Stimulated activated CD8-positive, alpha-beta memory T cell treated with anti-CD3 and anti-CD28 coated beads, Interleukin-15, amount 100 ng/mL, for 48 hours (primary cell): ENCODE measurements around the gene GNAZ.

Source experiments
- DNase-seq, 2 donors: peaks; one replicate each; pipeline ENCODE4 v3.0.0-alpha.2; 2020; ENCODE audit warnings: low read depth in 2 of 2

The GNAZ gene

GRCh38 chr22:23093051-23093788, 22.9 kb downstream of the GNAZ start:
- no peak for DNase-seq

GRCh38 chr22:23094260-23094659, 23.9 kb downstream of the GNAZ start:
- DNase-seq = no peak

GRCh38 chr22:23094695-23095681, 24.7 kb downstream of the GNAZ start:
- no peak for DNase-seq

GRCh38 chr22:23095733-23096342, 25.5 kb downstream of the GNAZ start:
- DNase-seq = no peak

GRCh38 chr22:23097412-23098229, 27.3 kb downstream of the GNAZ start:
- DNase-seq = no peak

GRCh38 chr22:23098230-23098705, 27.9 kb downstream of the GNAZ start:
- DNase-seq = no peak

- no peak for DNase-seq
Observed at GRCh38 chr22:23098718-23099530, 28.6 kb downstream of the GNAZ start.

GRCh38 chr22:23099531-23099804, 29.1 kb downstream of the GNAZ start:
- no peak for DNase-seq

GRCh38 chr22:23100124-23100801, 29.9 kb downstream of the GNAZ start:
- no peak for DNase-seq

- DNase-seq = no peak
Observed at GRCh38 chr22:23101524-23101923, 31.2 kb downstream of the GNAZ start.

GRCh38 chr22:23102002-23102655, 31.8 kb downstream of the GNAZ start:
- DNase-seq = no peak

GRCh38 chr22:23102776-23103175, 32.5 kb downstream of the GNAZ start:
- no peak for DNase-seq

GRCh38 chr22:23103199-23103954, 33.1 kb downstream of the GNAZ start:
- no peak for DNase-seq

GRCh38 chr22:23104187-23104971, 34.1 kb downstream of the GNAZ start:
- DNase-seq = no peak

- DNase-seq = no peak
Observed at GRCh38 chr22:23105304-23105703, 35.0 kb downstream of the GNAZ start.

- no peak for DNase-seq
Observed at GRCh38 chr22:23105919-23106318, 35.6 kb downstream of the GNAZ start.

- no peak for DNase-seq
Observed at GRCh38 chr22:23106344-23106743, 36.0 kb downstream of the GNAZ start.

- no peak for DNase-seq
Observed at GRCh38 chr22:23106906-23107367, 36.6 kb downstream of the GNAZ start.
